A673 (cell line): ENCODE data around the gene FAM131C.

Experiments
- EZH2 ChIP-seq: fragments of 200-600 bp; sonication (generic); IDR thresholded peaks from 2 replicates; pipeline ENCODE4 v1.6.1; 2017; ENCODE audit warnings: borderline replicate concordance, low read depth, mild to moderate bottlenecking, mixed read lengths, antibody characterized with exemption, low read length; ENCODE audit not compliant: poor library complexity, severe bottlenecking
- TF ChIP-seq, protein P1 (sequence below): fragments of 300-800, 200-600 bp; sonication (generic); conservative IDR thresholded peaks from 2 replicates; pipeline ENCODE4 v1.5.1; 2017; ENCODE audit warnings: low read depth, mild to moderate bottlenecking, antibody characterized with exemption, low read length, moderate library complexity, mixed read lengths

GRCh38 chr1:16110456-16110855, 37.0 kb upstream of the FAM131C start:
- TF ChIP-seq, protein P1, sequence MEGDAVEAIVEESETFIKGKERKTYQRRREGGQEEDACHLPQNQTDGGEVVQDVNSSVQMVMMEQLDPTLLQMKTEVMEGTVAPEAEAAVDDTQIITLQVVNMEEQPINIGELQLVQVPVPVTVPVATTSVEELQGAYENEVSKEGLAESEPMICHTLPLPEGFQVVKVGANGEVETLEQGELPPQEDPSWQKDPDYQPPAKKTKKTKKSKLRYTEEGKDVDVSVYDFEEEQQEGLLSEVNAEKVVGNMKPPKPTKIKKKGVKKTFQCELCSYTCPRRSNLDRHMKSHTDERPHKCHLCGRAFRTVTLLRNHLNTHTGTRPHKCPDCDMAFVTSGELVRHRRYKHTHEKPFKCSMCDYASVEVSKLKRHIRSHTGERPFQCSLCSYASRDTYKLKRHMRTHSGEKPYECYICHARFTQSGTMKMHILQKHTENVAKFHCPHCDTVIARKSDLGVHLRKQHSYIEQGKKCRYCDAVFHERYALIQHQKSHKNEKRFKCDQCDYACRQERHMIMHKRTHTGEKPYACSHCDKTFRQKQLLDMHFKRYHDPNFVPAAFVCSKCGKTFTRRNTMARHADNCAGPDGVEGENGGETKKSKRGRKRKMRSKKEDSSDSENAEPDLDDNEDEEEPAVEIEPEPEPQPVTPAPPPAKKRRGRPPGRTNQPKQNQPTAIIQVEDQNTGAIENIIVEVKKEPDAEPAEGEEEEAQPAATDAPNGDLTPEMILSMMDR: no peak
- TF ChIP-seq EZH2: no peak
